CD14-positive monocyte (primary cell): ENCODE results near the gene ATG10. TPM values are rescaled to one million over a fixed set of nuclear protein-coding genes. Genes with fewer than 3 reads are reported as not detected.

Source experiments
- DNase-seq, 3 donors: peaks; one replicate each; pipeline ENCODE4 v3.0.0-alpha.2; 2011 to 2022
- H2AFZ ChIP-seq: 2 replicates; pipeline ENCODE4 v1.6.0; 2012; ENCODE audit warnings: mild to moderate bottlenecking, low read depth, low read length, inconsistent platforms; ENCODE audit not compliant: insufficient read depth, poor library complexity, severe bottlenecking
- H3K27ac ChIP-seq, 2 donors: 1 replicate in 1 of 2; 2 replicates in 1 of 2; pipeline ENCODE4 v1.5.1; 2012 to 2013; ENCODE audit warnings: low read length in 2 of 2, control low read depth in 1 of 2, inconsistent platforms in 1 of 2, low read depth in 1 of 2, mild to moderate bottlenecking in 1 of 2
- H3K27me3 ChIP-seq, 2 donors: one replicate each; pipeline versions ENCODE4 v1.6.0 to v1.6.1; 2011 to 2013; ENCODE audit warnings: low read length in 2 of 2; ENCODE audit not compliant: control insufficient read depth in 2 of 2, insufficient read depth in 2 of 2
- H3K36me3 ChIP-seq, 2 donors: replicated peaks in 1 of 2; 1 replicate in 1 of 2; 2 replicates in 1 of 2; pipeline versions ENCODE4 v1.5.1 to v1.6.1; 2012 to 2013; ENCODE audit warnings: low read length in 2 of 2, control low read depth in 1 of 2, inconsistent platforms in 1 of 2, mild to moderate bottlenecking in 1 of 2; ENCODE audit not compliant: insufficient read depth in 2 of 2, control insufficient read depth in 1 of 2
- H3K4me1 ChIP-seq, 2 donors: 1 replicate in 1 of 2; 2 replicates in 1 of 2; pipeline versions ENCODE4 v1.5.1 to v1.6.1; 2012 to 2013; ENCODE audit warnings: low read length in 2 of 2, control low read depth in 1 of 2, inconsistent platforms in 1 of 2, mild to moderate bottlenecking in 1 of 2, moderate library complexity in 1 of 2; ENCODE audit not compliant: insufficient read depth in 2 of 2, control insufficient read depth in 1 of 2
- H3K4me2 ChIP-seq: replicated peaks from 2 replicates; pipeline ENCODE3; 2012; ENCODE audit warnings: low read length, moderate library complexity, mild to moderate bottlenecking; ENCODE audit not compliant: poor library complexity, severe bottlenecking; ENCODE audit errors: extremely low read depth
- H3K4me3 ChIP-seq, 3 experiments: fragments of 200-600 bp in 1 of 3; sonication (generic) in 1 of 3; replicated peaks in 1 of 3; 1 replicate in 2 of 3; 2 replicates in 1 of 3; pipeline ENCODE4 v1.5.1; 2011 to 2013; ENCODE audit warnings: low read length in 3 of 3, mild to moderate bottlenecking in 3 of 3, control low read depth in 2 of 3, low read depth in 2 of 3, inconsistent platforms in 1 of 3, moderate library complexity in 1 of 3
- H3K79me2 ChIP-seq: 2 replicates; pipeline ENCODE4 v1.6.0; 2012; ENCODE audit warnings: mild to moderate bottlenecking, control low read depth, inconsistent platforms, low read length, moderate library complexity; ENCODE audit not compliant: insufficient read depth
- H3K9ac ChIP-seq: 2 replicates; pipeline ENCODE4 v1.6.0; 2017; ENCODE audit warnings: low read length, mild to moderate bottlenecking; ENCODE audit not compliant: insufficient read depth, poor library complexity, severe bottlenecking
- H3K9me3 ChIP-seq, 2 donors: replicated peaks in 1 of 2; 1 replicate in 1 of 2; 2 replicates in 1 of 2; pipeline versions ENCODE4 v1.5.1 to v1.6.1; 2012 to 2013; ENCODE audit warnings: low read length in 2 of 2, control low read depth in 1 of 2; ENCODE audit not compliant: control insufficient read depth in 1 of 2, insufficient read depth in 1 of 2
- H4K20me1 ChIP-seq: 2 replicates; pipeline ENCODE4 v1.6.0; 2012; ENCODE audit warnings: mild to moderate bottlenecking, low read length, control low read depth, moderate library complexity; ENCODE audit not compliant: insufficient read depth
- H3K27ac Mint-ChIP-seq, 7 donors: one replicate each; pipeline ENCODE4 v1.8.0; 2020; ENCODE audit warnings: mild to moderate bottlenecking in 7 of 7, mixed read lengths in 7 of 7, moderate library complexity in 6 of 7, inconsistent platforms in 2 of 7
- H3K27me3 Mint-ChIP-seq, 3 donors: one replicate each; pipeline ENCODE4 v1.8.0; 2021 to 2022; ENCODE audit warnings: low read depth in 3 of 3, mild to moderate bottlenecking in 3 of 3, mixed read lengths in 3 of 3, moderate library complexity in 3 of 3, inconsistent platforms in 1 of 3
- H3K36me3 Mint-ChIP-seq, 2 donors: one replicate each; pipeline ENCODE4 v1.8.0; 2020; ENCODE audit warnings: mixed read lengths in 2 of 2, inconsistent platforms in 1 of 2, mild to moderate bottlenecking in 1 of 2
- H3K4me1 Mint-ChIP-seq: one replicate; pipeline ENCODE4 v1.8.0; 2020; ENCODE audit warnings: mild to moderate bottlenecking, mixed read lengths
- H3K4me3 Mint-ChIP-seq, 2 donors: one replicate each; pipeline ENCODE4 v1.8.0; 2020; ENCODE audit warnings: mild to moderate bottlenecking in 2 of 2, mixed read lengths in 2 of 2, moderate library complexity in 1 of 2
- H3K9me3 Mint-ChIP-seq, 7 donors: one replicate each; pipeline ENCODE4 v1.8.0; 2020 to 2022; ENCODE audit warnings: mixed read lengths in 7 of 7, mild to moderate bottlenecking in 6 of 7, moderate library complexity in 6 of 7, inconsistent platforms in 2 of 7
- WGBS: methylation state at CpG from one replicate; pipeline ENCODE4 v1.1.5; 2013; ENCODE audit warnings: missing lambda C conversion rate; ENCODE audit not compliant: insufficient coverage; 5-methylcytosine and 5-hydroxymethylcytosine counted together
- intact Hi-C, 2 donors: fragments of 100-400 bp; cut with micrococcal nuclease; formaldehyde crosslinking; loops; one replicate each; pipeline versions ENCODE4 v1.15.0 to v1.15.1; 2023
- polyA plus RNA-seq, 3 donors: library from polyadenylated mRNA; depleted of rRNA in 1 of 3; unstranded in 2 of 3; stranded (reverse) in 1 of 3; fragments of 300-500 nt in 2 of 3; fragments of >200 nt in 1 of 3; fragmentation: Illumina TruSeq in 2 of 3; gene quantifications; 1 replicate in 2 of 3; 2 replicates in 1 of 3; pipeline ENCODE4 v1.2.3, GENCODE V29; 2012 to 2021
- TF ChIP-seq, protein P1 (sequence below): fragments of 200-600 bp; IDR thresholded peaks from one replicate; pipeline ENCODE4 v1.8.0; 2022; ENCODE audit warnings: antibody characterized with exemption, mild to moderate bottlenecking

Gene ATG10
- polyA plus RNA-seq, 3 donors, result 2.1 to 7.9 (median 5.6) TPM

DNA sequence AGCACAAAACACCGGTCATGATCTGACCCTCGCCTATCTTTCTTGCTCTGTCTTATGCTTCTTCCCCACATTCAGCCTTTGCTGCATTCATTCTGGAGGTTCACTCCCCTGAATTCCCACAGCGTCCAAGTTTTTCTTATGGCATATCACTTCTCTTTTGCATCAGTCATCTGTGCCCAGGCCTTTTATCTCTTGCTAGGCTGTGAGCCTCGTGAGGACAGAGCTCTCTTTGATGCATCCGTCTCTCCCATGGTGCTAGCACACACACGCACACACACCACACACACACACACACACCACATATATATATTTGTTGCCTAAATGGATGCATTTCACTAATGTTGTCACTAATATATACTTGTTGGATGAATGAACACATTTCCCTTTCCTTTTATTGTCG, 45.8 kb upstream of the ATG10 start:
- peaks cover 0 to 1% of the 10 kb centered on the region in 2 donors for H3K36me3 Mint-ChIP-seq
- TF ChIP-seq, protein P1, sequence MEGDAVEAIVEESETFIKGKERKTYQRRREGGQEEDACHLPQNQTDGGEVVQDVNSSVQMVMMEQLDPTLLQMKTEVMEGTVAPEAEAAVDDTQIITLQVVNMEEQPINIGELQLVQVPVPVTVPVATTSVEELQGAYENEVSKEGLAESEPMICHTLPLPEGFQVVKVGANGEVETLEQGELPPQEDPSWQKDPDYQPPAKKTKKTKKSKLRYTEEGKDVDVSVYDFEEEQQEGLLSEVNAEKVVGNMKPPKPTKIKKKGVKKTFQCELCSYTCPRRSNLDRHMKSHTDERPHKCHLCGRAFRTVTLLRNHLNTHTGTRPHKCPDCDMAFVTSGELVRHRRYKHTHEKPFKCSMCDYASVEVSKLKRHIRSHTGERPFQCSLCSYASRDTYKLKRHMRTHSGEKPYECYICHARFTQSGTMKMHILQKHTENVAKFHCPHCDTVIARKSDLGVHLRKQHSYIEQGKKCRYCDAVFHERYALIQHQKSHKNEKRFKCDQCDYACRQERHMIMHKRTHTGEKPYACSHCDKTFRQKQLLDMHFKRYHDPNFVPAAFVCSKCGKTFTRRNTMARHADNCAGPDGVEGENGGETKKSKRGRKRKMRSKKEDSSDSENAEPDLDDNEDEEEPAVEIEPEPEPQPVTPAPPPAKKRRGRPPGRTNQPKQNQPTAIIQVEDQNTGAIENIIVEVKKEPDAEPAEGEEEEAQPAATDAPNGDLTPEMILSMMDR, result no peak
- H3K4me3 ChIP-seq, result no peak overlapping the region
- H3K4me3 Mint-ChIP-seq, result no peak overlapping the region
- H3K36me3 ChIP-seq, result no peaks in the 10 kb centered on the region
- H3K4me2 ChIP-seq, result no peak overlapping the region
- no peaks in the 10 kb centered on the region for H4K20me1 ChIP-seq
- H3K79me2 ChIP-seq, result no peaks in the 10 kb centered on the region
- peaks cover 0 to 4% (median 2%) of the 10 kb centered on the region in 7 donors for H3K9me3 Mint-ChIP-seq
- H2AFZ ChIP-seq, result no peak overlapping the region
- DNase-seq, result no peak
- 91% methylated on average over 4 of the region's 7 CpGs for WGBS
- no peak overlapping the region for H3K9ac ChIP-seq
- no peaks in the 10 kb centered on the region for H3K4me1 Mint-ChIP-seq
- no peaks in the 10 kb centered on the region for H3K9me3 ChIP-seq
- H3K27me3 Mint-ChIP-seq, result peaks cover 0 to 2% (median 0%) of the 10 kb centered on the region in 3 donors
- H3K4me1 ChIP-seq, result no peaks in the 10 kb centered on the region
- H3K27ac Mint-ChIP-seq, result no peak overlapping the region
- no peaks in the 10 kb centered on the region for H3K27me3 ChIP-seq
- H3K27ac ChIP-seq, result no peak overlapping the region
- intact Hi-C loops, result no loop called here

DNA sequence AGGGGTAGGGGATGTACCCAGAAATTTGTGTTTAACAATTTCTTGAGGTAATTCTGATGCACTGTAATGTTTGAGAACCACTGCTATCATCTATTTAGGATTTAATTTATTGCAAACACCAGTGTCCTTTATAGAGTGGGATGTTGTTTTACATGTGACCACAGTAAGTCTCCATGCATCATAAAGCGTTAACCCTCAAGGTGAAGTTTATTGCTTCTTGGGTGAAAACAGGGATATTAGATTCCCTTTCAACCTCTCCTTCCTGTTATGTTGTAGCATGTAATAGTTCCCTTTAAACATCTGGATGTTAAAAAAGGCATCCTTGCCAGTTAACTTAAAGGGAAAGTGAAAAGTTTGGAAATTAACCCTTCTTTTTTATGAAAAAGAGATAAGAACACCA, 35.8 kb upstream of the ATG10 start:
- WGBS, result no CpG with 5 or more reads among the region's 1 CpG
- H3K9me3 Mint-ChIP-seq, result peaks cover 3 to 13% (median 11%) of the 10 kb centered on the region in 7 donors
- no peak overlapping the region for H2AFZ ChIP-seq

More for the DNA sequence above, 35.8 kb upstream of the ATG10 start:
- Mint-ChIP-seq H3K4me3 (no peak overlapping the region), H3K27me3 (no peaks in the 10 kb centered on the region), H3K36me3 (no peaks in the 10 kb centered on the region), H3K4me1 (no peaks in the 10 kb centered on the region), H3K27ac (no peak overlapping the region)
- Histone ChIP-seq H3K4me3 (no peak overlapping the region), H3K27ac (no peak overlapping the region), H3K9ac (no peak overlapping the region), H3K79me2 (no peaks in the 10 kb centered on the region), H3K9me3 (peaks cover 3 to 4% of the 10 kb centered on the region in 2 donors), H3K4me2 (no peak overlapping the region), H3K4me1 (no peaks in the 10 kb centered on the region), H3K36me3 (no peaks in the 10 kb centered on the region), H4K20me1 (no peaks in the 10 kb centered on the region), H3K27me3 (no peaks in the 10 kb centered on the region)
- DNase-seq, result no peak
- TF ChIP-seq, protein P1, result no peak
- intact Hi-C loops, result no loop called here
